ENCODE results near the gene KIF1A.
"Not testable (repeated sequence)": the region's sequence is repeated elsewhere in the genome, so short reads cannot be mapped to it uniquely, and the experiment has no call there.

KIF1A gene

GRCh38 chr2:240687045-240687740 lies 132.8 kb downstream of the KIF1A start:
- no peak for DNase-seq (ENCODE audit: low read depth)

DNA sequence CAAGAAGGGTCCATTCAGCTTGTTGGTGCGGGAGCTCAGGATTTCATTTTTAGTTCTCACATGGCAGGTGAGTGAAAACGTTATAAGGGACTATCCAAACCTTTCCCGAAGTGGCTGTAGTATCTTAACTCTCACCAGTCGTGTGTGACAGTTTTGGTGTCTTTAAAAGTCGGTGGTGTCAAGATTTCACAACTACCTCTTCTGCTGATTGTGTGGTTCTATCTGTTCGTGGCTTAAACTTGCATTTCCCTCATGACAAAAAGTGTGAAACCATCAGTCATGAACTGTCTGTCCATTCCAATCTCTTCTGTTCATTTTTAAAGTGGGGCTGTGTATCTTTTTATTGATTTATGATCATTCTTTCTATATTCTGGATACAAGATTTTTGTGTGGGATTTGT lies 133.6 kb downstream of the KIF1A start:
- DNase-seq (ENCODE audit: low read depth) = no peak

GRCh38 chr2:240685771-240686371 lies 134.1 kb downstream of the KIF1A start:
- DNase-seq (ENCODE audit: low read depth) = no peak

DNA sequence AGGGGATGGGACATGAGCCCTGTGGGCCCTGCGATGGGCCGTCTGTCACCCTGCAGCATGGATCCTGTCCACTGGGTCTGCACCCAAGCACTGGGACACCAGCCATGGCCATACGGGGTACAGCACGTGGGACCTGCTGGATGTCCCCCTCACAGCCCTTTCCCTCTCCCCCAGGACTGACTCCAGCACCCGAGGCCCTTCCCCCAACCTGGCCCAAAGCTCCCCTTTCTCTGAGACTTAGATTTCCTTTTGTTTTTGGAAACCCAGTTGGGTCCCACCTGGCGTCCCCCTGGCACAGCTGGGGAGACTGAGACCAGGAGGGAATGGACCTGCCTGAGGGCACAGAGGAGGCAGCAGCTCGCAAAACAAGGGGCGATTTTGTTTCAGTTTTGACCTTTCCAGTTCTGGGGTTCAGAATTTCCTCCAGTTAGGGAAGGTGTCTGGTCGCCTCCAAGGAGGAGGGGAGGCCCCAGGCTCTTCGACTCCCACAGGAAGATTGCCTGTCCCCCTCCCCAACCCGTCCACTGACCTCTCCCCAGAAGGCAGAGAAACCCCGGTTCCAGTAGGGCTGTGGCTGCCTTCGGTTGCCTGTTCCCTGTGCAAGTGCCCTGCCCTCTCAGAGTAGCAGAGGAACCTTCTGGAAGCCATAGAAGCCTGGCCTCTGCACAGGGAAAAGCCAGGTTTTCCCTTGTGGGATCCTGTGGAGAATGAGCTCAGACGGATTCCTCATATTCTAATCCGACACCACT lies 135.9 kb downstream of the KIF1A start:
- not testable (repeated sequence) for DNase-seq (ENCODE audit: low read depth)

GRCh38 chr2:240683329-240683979 lies 136.6 kb downstream of the KIF1A start:
- not testable (repeated sequence) for DNase-seq (ENCODE audit: low read depth)

DNA sequence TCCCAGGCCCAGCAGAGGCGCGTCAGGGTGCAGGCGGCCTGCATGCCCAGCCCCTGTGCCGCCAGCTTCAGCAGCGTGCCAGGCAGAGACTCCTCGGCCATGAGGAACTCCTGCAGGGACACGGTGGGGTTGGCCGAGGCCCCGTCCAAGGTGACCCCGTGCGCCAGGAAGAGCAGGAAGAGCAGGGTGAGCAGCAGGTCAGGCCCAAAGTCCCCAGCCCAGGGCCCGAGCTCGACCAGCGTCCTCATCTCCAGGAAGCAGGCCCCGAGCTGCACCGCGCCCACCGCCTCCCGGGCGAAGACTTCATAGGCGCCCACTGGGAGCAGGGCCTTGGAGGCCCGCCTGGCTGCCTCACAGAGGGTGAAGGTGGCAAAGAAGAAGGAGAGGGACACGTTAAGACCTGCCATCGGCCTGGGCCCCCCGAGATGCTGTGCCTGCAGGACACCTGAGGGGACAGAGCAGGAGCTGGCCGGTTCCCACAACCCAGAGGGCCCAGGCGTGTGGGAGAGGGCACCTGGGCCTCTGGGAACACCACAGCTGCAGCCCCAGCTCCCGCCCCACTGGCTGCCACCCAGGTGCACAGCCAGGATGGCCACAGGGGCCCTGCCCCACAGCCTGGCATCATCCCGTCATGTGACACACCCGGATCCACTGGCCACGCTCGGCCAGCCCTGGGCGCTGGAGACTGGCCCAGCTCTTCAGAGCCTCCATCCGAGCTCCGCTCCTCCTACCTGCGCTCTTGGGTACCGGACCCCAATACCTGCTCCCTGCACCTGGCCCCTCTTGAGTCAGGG lies 137.4 kb downstream of the KIF1A start, which contains the start of gene AQP12B:
AQP12B (minus strand) TSS at position 455 of the 794 bp plus-strand sequence; CDS start at position 407, 48 bp downstream.
- DNase-seq (ENCODE audit: low read depth) = not testable (repeated sequence)

- DNase-seq (ENCODE audit: low read depth) = not testable (repeated sequence)
These were observed 139.8 kb downstream of the KIF1A start for GRCh38 chr2:240680185-240680584.

DNA sequence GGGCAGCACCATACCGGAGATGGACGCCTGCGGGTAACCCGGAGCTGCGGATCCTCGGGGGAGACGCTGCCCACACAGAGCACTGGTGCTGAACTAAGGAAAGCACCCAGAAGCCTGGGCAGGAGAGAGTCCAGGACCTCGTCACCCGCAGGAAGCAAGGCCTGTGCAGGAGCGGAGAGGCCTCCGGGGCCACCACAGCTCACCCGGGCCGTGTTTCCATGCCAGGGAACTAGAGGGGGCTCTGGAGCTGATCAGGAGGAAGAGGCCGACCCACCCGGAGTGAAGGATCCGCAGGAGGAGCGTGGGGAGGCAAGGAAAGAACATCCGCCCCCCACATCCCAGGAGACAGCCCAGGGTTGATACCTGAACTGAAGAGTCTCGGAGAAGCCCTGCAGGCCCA lies 141.1 kb downstream of the KIF1A start:
- DNase-seq (ENCODE audit: low read depth) = not testable (repeated sequence)

GRCh38 chr2:240678043-240678442 lies 142.0 kb downstream of the KIF1A start:
- DNase-seq (ENCODE audit: low read depth) = not testable (repeated sequence)

DNA sequence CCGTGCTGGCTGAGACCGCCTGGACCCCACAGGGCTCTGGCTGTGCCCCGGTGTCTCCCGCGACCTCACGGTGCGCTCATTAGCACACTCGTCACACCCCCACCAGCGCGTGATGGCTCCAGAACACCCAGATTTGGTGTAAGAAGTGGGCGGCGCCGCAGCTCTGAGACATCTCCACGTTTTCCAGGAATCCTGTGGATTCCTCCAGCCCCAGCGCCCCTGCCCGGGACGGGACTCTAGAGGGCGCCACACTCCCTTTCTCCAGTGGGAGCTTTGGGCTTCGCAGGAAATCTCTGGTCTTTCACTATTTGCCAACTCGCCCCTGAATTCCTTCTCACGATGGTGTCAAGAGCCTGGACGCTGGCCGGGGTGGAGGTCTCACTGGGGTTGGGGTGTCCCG lies 144.7 kb downstream of the KIF1A start:
- DNase-seq (ENCODE audit: low read depth) = not testable (repeated sequence)

DNA sequence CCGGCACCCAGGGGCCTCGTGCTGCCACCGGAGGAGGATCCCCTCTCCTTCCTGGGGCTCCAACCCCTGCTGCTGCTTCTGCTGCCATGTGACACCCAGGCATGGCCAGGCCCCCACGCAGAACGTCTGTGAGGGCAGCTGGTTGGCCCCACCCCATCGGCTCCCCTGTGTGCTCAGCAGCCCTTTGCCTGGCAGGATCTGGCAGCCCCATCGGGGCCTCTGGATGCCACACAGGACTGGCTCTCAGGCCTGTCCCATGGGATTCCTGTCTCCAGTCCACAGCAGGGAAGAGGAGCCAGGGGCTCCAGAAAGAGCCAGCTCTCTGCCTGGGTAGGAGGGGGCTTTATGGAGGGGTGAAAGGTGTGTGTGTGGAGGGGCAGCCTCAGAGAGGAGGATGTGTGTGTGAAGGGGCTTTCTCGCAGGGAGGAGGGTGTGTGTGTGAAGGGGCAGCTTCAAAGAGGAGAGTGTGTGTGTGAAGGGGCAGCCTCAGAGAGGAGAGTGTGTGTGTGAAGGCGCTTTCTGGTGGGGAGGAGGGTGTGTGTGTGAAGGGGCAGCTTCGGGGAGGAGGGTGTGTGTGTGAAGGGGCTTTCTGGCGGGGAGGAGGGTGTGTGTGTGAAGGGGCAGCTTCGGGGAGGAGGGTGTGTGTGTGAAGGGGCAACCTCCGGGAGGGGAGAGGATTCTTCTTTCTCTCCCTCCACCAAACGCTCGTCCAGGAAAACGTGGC lies 145.4 kb downstream of the KIF1A start:
- not testable (repeated sequence) for DNase-seq (ENCODE audit: low read depth)

DNA sequence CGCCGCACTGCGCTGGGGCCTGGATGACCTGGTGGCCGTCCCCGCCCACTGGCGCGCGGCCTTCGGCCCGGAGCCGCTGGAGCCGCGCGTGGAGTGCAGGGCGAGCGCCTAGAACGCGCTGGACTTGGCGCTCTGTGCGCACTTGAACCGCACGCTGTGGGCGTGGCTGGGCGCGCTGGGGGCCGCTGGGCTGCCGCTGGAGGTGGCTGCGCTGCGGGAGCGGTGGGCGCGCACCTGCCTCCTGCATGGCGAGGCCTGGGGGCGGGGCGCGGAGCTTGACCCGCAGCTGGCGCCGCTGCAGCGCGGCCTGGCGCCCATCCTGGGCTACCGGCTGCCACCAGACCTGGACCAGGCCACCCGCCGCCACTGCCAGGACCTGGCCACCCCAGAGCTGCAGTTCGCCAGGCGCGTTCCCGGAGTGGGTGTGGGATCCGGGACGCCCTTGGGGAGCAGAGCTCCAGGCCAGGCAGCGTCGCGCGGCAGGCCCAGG lies 147.3 kb downstream of the KIF1A start:
- no peak for DNase-seq (ENCODE audit: low read depth)

DNA sequence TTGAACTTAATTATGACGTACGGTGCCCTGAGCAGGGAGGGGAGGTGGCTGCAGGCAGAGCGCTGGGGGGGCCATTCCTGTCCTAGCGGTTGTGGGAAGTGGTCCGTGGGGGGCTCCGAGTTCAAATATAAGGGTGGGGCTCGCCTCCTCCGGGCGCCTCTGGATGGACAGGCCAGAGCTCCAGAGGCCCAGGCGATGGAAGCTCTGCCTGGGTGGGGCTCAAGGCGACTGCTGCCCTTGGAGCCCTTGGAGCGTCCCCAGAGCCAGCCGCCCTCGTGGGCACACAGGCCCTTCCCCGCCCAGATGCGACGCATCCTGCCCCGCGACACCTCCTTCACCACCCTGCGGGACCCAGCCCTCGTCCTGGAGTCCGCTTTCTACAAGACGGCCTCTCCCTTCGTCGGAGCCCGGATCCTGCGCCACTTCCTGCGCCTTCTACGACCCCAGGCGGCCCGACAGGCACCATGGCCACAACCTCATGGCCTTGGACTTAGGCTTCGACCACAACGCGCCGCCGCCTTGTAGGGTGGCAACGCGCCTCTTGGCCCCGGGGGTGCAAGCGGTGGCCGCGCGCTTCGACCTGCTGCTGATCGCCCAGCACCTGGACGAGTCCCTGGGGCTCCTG lies 147.8 kb downstream of the KIF1A start:
- no peak for DNase-seq (ENCODE audit: low read depth)

GRCh38 chr2:240670950-240671349 lies 149.1 kb downstream of the KIF1A start:
- DNase-seq (ENCODE audit: low read depth) = no peak

DNA sequence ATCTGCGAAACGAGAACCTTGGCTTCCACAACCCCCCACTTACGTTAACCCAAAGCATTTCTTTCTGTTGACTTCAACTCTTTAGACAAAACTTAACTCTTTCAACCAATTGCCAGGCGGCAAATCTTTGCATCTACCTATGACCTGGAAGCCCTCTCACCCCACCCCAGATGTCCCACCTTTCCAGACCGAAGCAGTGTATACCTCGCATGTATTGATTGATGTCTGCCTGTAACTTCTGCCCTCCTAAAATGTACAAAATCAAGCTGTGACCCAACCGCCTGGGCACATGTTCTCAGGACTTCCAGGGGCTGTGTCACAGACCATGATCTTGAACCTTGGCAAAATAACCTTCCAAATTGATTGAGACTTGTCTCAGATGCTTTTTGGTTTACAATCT lies 149.6 kb downstream of the KIF1A start:
- DNase-seq (ENCODE audit: low read depth) = no peak

DNA sequence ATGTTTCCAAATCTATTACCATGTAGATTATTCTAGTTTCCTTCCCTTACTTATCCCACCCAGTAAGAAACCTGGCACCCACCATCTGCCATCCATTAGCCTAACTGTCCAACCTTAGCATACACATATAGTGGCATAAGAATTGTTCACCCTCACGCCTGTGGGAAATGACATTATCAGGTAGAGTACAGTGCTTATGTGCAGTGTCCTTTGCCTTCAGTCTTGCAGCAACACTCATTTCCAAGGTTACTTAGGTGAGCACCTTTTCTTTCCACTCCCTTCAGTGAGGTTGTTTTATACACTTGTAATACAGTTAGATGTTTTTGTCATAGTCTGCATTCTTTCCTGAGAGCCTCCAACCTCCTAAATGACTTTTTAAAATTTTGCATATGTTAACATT lies 155.4 kb downstream of the KIF1A start:
- no peak for DNase-seq (ENCODE audit: low read depth)

All from stimulated activated CD8-positive, alpha-beta memory T cell treated with anti-CD3 and anti-CD28 coated beads, Interleukin-15, amount 100 ng/mL, for 1 hour (primary cell).